A549 (cell line): ENCODE results near the gene TBATA. TPM values are rescaled to one million over a fixed set of nuclear protein-coding genes. Genes with fewer than 3 reads are reported as not detected.

Experiments used
- ATAC-seq, 2 experiments: fragments of 200-7000 bp in 1 of 2; fragments of >200 bp in 1 of 2; cut with Nextera tagmentation in 1 of 2; cut with Tn5 transposase in 1 of 2; 3 replicates each; pipeline versions ENCODE4 v1.8.0 to v1.9.1; 2018 to 2020; ENCODE audit warnings: mild to moderate bottlenecking in 1 of 2, moderate library complexity in 1 of 2
- CTCF ChIA-PET: fragments of 300-600 bp; sonication (Branson Sonifier 250); formaldehyde crosslinking; extraction: SDS; loops from one replicate; lab custom pipeline; 2021; ENCODE audit warnings: antibody characterized with exemption, inconsistent platforms; lab: Yijun Ruan, JAX
- POLR2A ChIA-PET: fragments of 350-600 bp; formaldehyde crosslinking; extraction: SDS; loops from one replicate; lab custom pipeline; 2021; ENCODE audit warnings: antibody characterized with exemption, inconsistent platforms; lab: Yijun Ruan, JAX
- DNase-seq, 2 experiments: peaks; one replicate each; pipeline versions ENCODE4 v3.0.0 to v3.0.0-alpha.2; 2011 to 2016; ENCODE audit warnings: low read depth in 1 of 2, low spot score in 1 of 2
- FAIRE-seq: peaks from 2 replicates; lab custom pipeline; 2011; peaks lifted over from hg19 to GRCh38; lab: Jason Lieb, UNC
- H3K27ac ChIP-seq, 2 experiments: fragments of >200 bp; sonication (Bioruptor Twin); formaldehyde crosslinking; 3 replicates each; pipeline ENCODE4 v1.5.1; 2016 to 2017
- H3K4me1 ChIP-seq: fragments of >200 bp; sonication (Bioruptor Twin); formaldehyde crosslinking; 3 replicates; pipeline ENCODE4 v1.6.1; 2016
- H3K4me2 ChIP-seq: fragments of >200 bp; sonication (Bioruptor Twin); formaldehyde crosslinking; 3 replicates; pipeline ENCODE4 v1.6.1; 2016
- H3K4me3 ChIP-seq: fragments of >200 bp; sonication (Bioruptor Twin); formaldehyde crosslinking; 3 replicates; pipeline ENCODE4 v1.5.1; 2016
- H3K9me3 ChIP-seq: fragments of >200 bp; sonication (Bioruptor Twin); formaldehyde crosslinking; 3 replicates; pipeline ENCODE4 v1.6.1; 2016
- CBX2 ChIP-seq: fragments of 200-600 bp; sonication (generic); IDR thresholded peaks from 2 replicates; pipeline ENCODE4 v1.6.1; 2016; ENCODE audit warnings: low read depth, mild to moderate bottlenecking, borderline replicate concordance
- CBX8 ChIP-seq: fragments of 200-600 bp; sonication (generic); IDR thresholded peaks from 2 replicates; pipeline ENCODE4 v1.6.1; 2016
- CEBPB ChIP-seq, 2 experiments: fragments of >200 bp in 1 of 2; sonication (Bioruptor Twin) in 1 of 2; formaldehyde crosslinking in 1 of 2; IDR thresholded peaks; 2 replicates each; pipeline ENCODE4 v1.6.1; 2012 to 2016
- CHD2 ChIP-seq: fragments of 150-350 bp; IDR thresholded peaks from 2 replicates; pipeline ENCODE4 v1.6.1; 2014; ENCODE audit warnings: low read length; ENCODE audit not compliant: partially characterized antibody
- EHF ChIP-seq: fragments of 250-450 bp; sonication (Bioruptor Pico); IDR thresholded peaks from 2 replicates; pipeline ENCODE4 v1.5.0; 2020; ENCODE audit warnings: mild to moderate bottlenecking
- FOSB ChIP-seq: fragments of 250-450 bp; sonication (Bioruptor Pico); IDR thresholded peaks from 2 replicates; pipeline ENCODE4 v1.5.0; 2020; ENCODE audit warnings: mild to moderate bottlenecking, moderate library complexity
- FOXS1 ChIP-seq: fragments of 250-450 bp; sonication (Bioruptor Pico); IDR thresholded peaks from 2 replicates; pipeline ENCODE4 v1.5.0; 2020; ENCODE audit warnings: mild to moderate bottlenecking, moderate library complexity
- HDAC2 ChIP-seq: fragments of 200-600 bp; sonication (generic); IDR thresholded peaks from 2 replicates; pipeline ENCODE4 v1.6.1; 2016
- HOXB5 ChIP-seq: fragments of 250-450 bp; sonication (Bioruptor Pico); IDR thresholded peaks from 2 replicates; pipeline ENCODE4 v1.5.0; 2020; ENCODE audit warnings: mild to moderate bottlenecking, moderate library complexity
- JUNB ChIP-seq: fragments of >200 bp; sonication (Bioruptor Twin); formaldehyde crosslinking; IDR thresholded peaks from 2 replicates; pipeline ENCODE4 v1.6.1; 2016
- POLR2A ChIP-seq: IDR thresholded peaks from 2 replicates; pipeline ENCODE4 v1.6.1; 2012; ENCODE audit warnings: mild to moderate bottlenecking, low read length
- RAD21 ChIP-seq, 2 experiments: fragments of >200 bp in 1 of 2; sonication (Bioruptor Twin) in 1 of 2; formaldehyde crosslinking in 1 of 2; IDR thresholded peaks in 1 of 2; conservative IDR thresholded peaks in 1 of 2; 2 replicates in 1 of 2; 3 replicates in 1 of 2; pipeline ENCODE4 v1.6.1; 2012 to 2018; ENCODE audit warnings: inconsistent platforms in 1 of 2
- RCOR1 ChIP-seq: fragments of 150-350 bp; IDR thresholded peaks from 2 replicates; pipeline ENCODE4 v1.6.1; 2014; ENCODE audit warnings: antibody characterized with exemption, low read length, low read depth
- RFX5 ChIP-seq: fragments of 450-650 bp; IDR thresholded peaks from 2 replicates; pipeline ENCODE4 v1.7.1; 2014; ENCODE audit warnings: antibody characterized with exemption, mild to moderate bottlenecking, moderate library complexity
- TFCP2L1 ChIP-seq: fragments of 250-450 bp; sonication (Bioruptor Pico); IDR thresholded peaks from 2 replicates; pipeline ENCODE4 v1.5.0; 2021; ENCODE audit warnings: mild to moderate bottlenecking
- ZFP36 ChIP-seq: fragments of 450-650 bp; IDR thresholded peaks from 2 replicates; pipeline ENCODE4 v1.6.1; 2014; ENCODE audit warnings: borderline replicate concordance; ENCODE audit not compliant: partially characterized antibody
- WGBS: methylation state at CpG from one replicate; pipeline ENCODE4 v1.1.6; 2017; ENCODE audit errors: missing lambda C conversion rate; 5-methylcytosine and 5-hydroxymethylcytosine counted together
- polyA plus RNA-seq, 4 experiments: library from polyadenylated mRNA; depleted of rRNA in 3 of 4; stranded (reverse); fragments of >200 nt; fragmentation: RNase III in 1 of 4; extraction: RNeasy Plus Mini Kit Qiagen cat#74134 plus additional on column Dnase treatment in 1 of 4; gene quantifications; 2 replicates in 3 of 4; 3 replicates in 1 of 4; pipeline ENCODE4 v1.2.3, GENCODE V29; 2011 to 2017
- TF ChIP-seq, protein P1 (sequence below): fragments of >200 bp; sonication (Bioruptor Twin); formaldehyde crosslinking; IDR thresholded peaks from 3 replicates; pipeline ENCODE4 v1.6.1; 2016
- TF ChIP-seq, protein P2 (sequence below): fragments of >200 bp; sonication (Bioruptor Twin); formaldehyde crosslinking; IDR thresholded peaks from 2 replicates; pipeline ENCODE4 v1.6.1; 2016
- TF ChIP-seq, protein P3 (sequence below): fragments of 250-450 bp; sonication (Bioruptor Pico); IDR thresholded peaks from 2 replicates; pipeline ENCODE4 v1.5.0; 2021; ENCODE audit warnings: mild to moderate bottlenecking, moderate library complexity, borderline replicate concordance
- TF ChIP-seq, protein P4 (sequence below): IDR thresholded peaks from 2 replicates; pipeline ENCODE4 v1.6.1; 2012

The TBATA gene
- polyA plus RNA-seq, 2 of the 4 experiments (the other 2 are of a cell fraction), result not detected

DNA sequence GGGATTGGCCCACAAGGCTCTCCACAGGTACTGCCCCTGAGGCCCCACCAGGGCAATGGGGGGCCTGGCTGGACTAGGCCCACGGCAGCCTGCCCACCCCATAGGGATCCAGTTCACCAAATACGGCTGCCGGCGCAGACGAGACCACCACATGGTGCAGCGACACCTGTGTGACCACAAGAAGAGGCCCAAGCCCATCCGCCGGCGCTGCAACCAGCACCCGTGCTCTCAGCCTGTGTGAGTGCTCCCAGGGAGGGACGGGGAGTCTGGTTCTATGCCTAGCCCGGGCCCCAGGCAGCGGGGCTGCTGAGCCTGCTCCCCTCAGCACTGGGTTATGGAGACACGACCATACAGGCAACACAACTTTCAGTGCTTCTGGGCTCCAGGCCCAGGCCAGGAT lies 33.2 kb downstream of the TBATA start (continued):
- TF ChIP-seq, protein P1, sequence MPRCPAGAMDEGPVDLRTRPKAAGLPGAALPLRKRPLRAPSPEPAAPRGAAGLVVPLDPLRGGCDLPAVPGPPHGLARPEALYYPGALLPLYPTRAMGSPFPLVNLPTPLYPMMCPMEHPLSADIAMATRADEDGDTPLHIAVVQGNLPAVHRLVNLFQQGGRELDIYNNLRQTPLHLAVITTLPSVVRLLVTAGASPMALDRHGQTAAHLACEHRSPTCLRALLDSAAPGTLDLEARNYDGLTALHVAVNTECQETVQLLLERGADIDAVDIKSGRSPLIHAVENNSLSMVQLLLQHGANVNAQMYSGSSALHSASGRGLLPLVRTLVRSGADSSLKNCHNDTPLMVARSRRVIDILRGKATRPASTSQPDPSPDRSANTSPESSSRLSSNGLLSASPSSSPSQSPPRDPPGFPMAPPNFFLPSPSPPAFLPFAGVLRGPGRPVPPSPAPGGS, result no peak
- TF ChIP-seq RCOR1, result no peak
- TF ChIP-seq HOXB5 (CRISPR knock-in tag), result no peak
- TF ChIP-seq, protein P2, sequence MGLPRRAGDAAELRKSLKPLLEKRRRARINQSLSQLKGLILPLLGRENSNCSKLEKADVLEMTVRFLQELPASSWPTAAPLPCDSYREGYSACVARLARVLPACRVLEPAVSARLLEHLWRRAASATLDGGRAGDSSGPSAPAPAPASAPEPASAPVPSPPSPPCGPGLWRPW, result no peak
- TF ChIP-seq ZFP36, result no peak
- TF ChIP-seq FOSB (CRISPR knock-in tag), result no peak
- TF ChIP-seq, protein P3, sequence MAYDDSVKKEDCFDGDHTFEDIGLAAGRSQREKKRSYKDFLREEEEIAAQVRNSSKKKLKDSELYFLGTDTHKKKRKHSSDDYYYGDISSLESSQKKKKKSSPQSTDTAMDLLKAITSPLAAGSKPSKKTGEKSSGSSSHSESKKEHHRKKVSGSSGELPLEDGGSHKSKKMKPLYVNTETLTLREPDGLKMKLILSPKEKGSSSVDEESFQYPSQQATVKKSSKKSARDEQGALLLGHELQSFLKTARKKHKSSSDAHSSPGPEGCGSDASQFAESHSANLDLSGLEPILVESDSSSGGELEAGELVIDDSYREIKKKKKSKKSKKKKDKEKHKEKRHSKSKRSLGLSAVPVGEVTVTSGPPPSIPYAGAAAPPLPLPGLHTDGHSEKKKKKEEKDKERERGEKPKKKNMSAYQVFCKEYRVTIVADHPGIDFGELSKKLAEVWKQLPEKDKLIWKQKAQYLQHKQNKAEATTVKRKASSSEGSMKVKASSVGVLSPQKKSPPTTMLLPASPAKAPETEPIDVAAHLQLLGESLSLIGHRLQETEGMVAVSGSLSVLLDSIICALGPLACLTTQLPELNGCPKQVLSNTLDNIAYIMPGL (CRISPR knock-in tag), result no peak
- TF ChIP-seq, all 56 proteins: peak for 0

DNA sequence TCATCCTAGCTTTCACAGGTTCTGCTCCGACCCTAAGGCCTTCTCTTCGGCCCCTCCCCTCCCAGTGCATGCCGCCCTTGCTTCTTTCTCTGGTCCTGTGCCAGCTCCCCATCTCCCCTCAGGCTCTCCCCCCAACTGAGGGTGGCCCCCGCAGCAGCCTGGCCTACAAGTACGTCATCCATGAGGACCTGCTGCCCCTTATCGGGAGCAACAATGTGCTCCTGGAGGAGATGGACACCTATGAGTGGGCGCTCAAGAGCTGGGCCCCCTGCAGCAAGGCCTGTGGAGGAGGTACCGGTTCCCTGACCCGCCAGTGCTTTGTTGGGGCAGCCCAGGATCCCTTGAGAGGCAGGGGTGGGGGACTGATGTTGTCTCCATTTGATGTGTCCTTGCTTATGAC lies 33.8 kb downstream of the TBATA start:
- Histone ChIP-seq H3K9me3 (no peaks in the 10 kb centered on the region), H3K4me2 (no peak overlapping the region), H3K4me1 (no peaks in the 10 kb centered on the region), H3K4me3 (no peak overlapping the region), H3K27ac (no peak overlapping the region)
- POLR2A ChIA-PET, result no interaction called here
- no peak for DNase-seq
- FAIRE-seq, result no peak
- WGBS, result 42% methylated on average over 3 of the region's 9 CpGs
- TF ChIP-seq, protein P2, result no peak
- TF ChIP-seq, protein P1, result no peak
- TF ChIP-seq RFX5 (no peak), HDAC2 (no peak), JUNB (no peak), TFCP2L1 (CRISPR knock-in tag) (no peak), FOXS1 (no peak), CEBPB (IDR thresholded peaks at IDR 0.05) (no peak), POLR2A (no peak), RAD21 (conservative IDR thresholded peaks at IDR 0.05 in 1 of 2, IDR thresholded peaks at IDR 0.05 in 1 of 2) (no peak)
- CTCF ChIA-PET, result no interaction called here
- no peak for ATAC-seq

DNA sequence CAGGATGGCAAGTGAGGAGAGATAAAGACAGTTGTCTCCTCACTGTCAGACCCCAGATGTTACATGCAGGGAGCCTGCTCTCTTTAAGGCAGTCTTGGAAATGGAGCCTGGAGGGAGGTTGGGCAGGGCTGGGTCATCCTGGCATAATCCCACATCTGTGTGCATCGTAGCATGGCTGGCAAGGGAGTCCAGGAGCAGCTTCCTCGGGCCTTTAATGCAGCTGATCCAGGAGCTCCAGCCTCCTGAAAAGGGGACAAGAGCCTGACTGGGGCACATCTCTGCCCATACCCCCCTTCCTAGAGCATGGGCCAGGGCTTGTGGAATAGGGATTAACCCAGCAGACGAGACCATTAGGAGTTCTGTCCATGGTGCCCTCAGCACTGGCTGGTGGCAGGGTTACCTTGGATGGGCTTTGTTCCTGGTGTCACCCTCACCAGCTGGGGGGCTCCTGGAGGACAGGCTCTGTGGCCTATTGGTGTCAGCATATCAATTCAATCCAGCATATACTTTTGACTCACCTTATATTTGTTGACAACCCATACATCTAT lies 34.9 kb downstream of the TBATA start:
- H3K27ac ChIP-seq, result no peak overlapping the region
- TF ChIP-seq, protein P4, sequence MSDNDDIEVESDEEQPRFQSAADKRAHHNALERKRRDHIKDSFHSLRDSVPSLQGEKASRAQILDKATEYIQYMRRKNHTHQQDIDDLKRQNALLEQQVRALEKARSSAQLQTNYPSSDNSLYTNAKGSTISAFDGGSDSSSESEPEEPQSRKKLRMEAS, result no peak
- TF ChIP-seq CHD2 (no peak), CBX2 (no peak), CBX8 (no peak), EHF (CRISPR knock-in tag) (no peak)
- TF ChIP-seq, all 56 proteins: peak for 0
- POLR2A ChIA-PET, result no interaction called here
- ATAC-seq, result no peak
- Histone ChIP-seq H3K4me3 (no peak overlapping the region), H3K9me3 (no peaks in the 10 kb centered on the region), H3K4me2 (no peak overlapping the region), H3K4me1 (no peaks in the 10 kb centered on the region)
- DNase-seq, result no peak
- 24% methylated on average over 3 of the region's 3 CpGs for WGBS
- FAIRE-seq, result no peak
- CTCF ChIA-PET, result interaction anchor here (1.1 to 3.1 kb wide), 3 partner anchors 8 to 201 kb away, joined by 3 to 16 read pairs (median 6); no protein-coding TSS in a partner anchor
